HepG2 (cell line): Measurements from ENCODE around the gene MARVELD3. TPM values are rescaled to one million over a fixed set of nuclear protein-coding genes. Genes with fewer than 3 reads are reported as not detected.

Source experiments
- ARNT2 ChIP-seq: sonication (generic); formaldehyde crosslinking; IDR thresholded peaks from 2 replicates; pipeline ENCODE4 v1.8.0; 2022; ENCODE audit warnings: mild to moderate bottlenecking, low read depth, missing genetic modification reagents, moderate library complexity
- ATF1 ChIP-seq: IDR thresholded peaks from 2 replicates; pipeline ENCODE4 v1.6.1; 2016; ENCODE audit warnings: mild to moderate bottlenecking, control low read depth
- BORCS8-MEF2B ChIP-seq: sonication (generic); formaldehyde crosslinking; IDR thresholded peaks from 2 replicates; pipeline ENCODE4 v1.8.0; 2022; ENCODE audit warnings: mild to moderate bottlenecking, missing genetic modification reagents
- CBFB ChIP-seq: sonication (generic); formaldehyde crosslinking; IDR thresholded peaks from 2 replicates; pipeline ENCODE4 v1.4.0; 2020; ENCODE audit warnings: missing genetic modification reagents
- CENPX ChIP-seq: sonication (generic); formaldehyde crosslinking; IDR thresholded peaks from 2 replicates; pipeline ENCODE4 v1.9.0; 2021; ENCODE audit warnings: mild to moderate bottlenecking, missing genetic modification reagents, moderate library complexity
- HOXD1 ChIP-seq: sonication (generic); formaldehyde crosslinking; IDR thresholded peaks from 2 replicates; pipeline ENCODE4 v1.5.0; 2020; ENCODE audit warnings: missing genetic modification reagents
- MIXL1 ChIP-seq: IDR thresholded peaks from 2 replicates; pipeline ENCODE4 v1.6.1; 2016
- MTF2 ChIP-seq: sonication (generic); formaldehyde crosslinking; IDR thresholded peaks from 2 replicates; pipeline ENCODE4 v1.5.0; 2020; ENCODE audit warnings: missing genetic modification reagents, borderline replicate concordance
- NFE2L2 ChIP-seq: fragments of 150-350 bp; IDR thresholded peaks from 2 replicates; pipeline ENCODE4 v1.6.1; 2014; ENCODE audit warnings: low read length
- TFDP2 ChIP-seq: sonication (generic); formaldehyde crosslinking; IDR thresholded peaks from 2 replicates; pipeline ENCODE4 v1.4.0; 2020; ENCODE audit warnings: missing genetic modification reagents
- THAP8 ChIP-seq: sonication (generic); formaldehyde crosslinking; IDR thresholded peaks from 2 replicates; pipeline ENCODE4 v1.5.1; 2020; ENCODE audit warnings: missing genetic modification reagents, mild to moderate bottlenecking, borderline replicate concordance
- ZFP91 ChIP-seq: sonication (generic); formaldehyde crosslinking; IDR thresholded peaks from 2 replicates; pipeline ENCODE4 v1.9.0; 2022; ENCODE audit warnings: missing genetic modification reagents, mild to moderate bottlenecking, borderline replicate concordance
- ZNF121 ChIP-seq: sonication (generic); formaldehyde crosslinking; IDR thresholded peaks from 2 replicates; pipeline ENCODE4 v1.5.0; 2020; ENCODE audit warnings: mild to moderate bottlenecking, missing genetic modification reagents
- ZNF430 ChIP-seq: sonication (generic); formaldehyde crosslinking; IDR thresholded peaks from 2 replicates; pipeline ENCODE4 v1.9.0; 2021; ENCODE audit warnings: mild to moderate bottlenecking, missing genetic modification reagents
- ZNF768 ChIP-seq: sonication (generic); formaldehyde crosslinking; IDR thresholded peaks from 2 replicates; pipeline ENCODE4 v1.4.0; 2020; ENCODE audit warnings: missing genetic modification reagents
- ZNF841 ChIP-seq: sonication (generic); formaldehyde crosslinking; IDR thresholded peaks from 2 replicates; pipeline ENCODE4 v1.8.1; 2023; ENCODE audit warnings: missing genetic modification reagents, borderline replicate concordance
- polyA plus RNA-seq, 8 experiments: library from polyadenylated mRNA; depleted of rRNA in 3 of 8; stranded (reverse) in 7 of 8; unstranded in 1 of 8; fragments of >200 nt; fragmentation: Illumina TruSeq in 4 of 8; extraction: Trizol in 4 of 8; gene quantifications; 2 replicates each; pipeline versions ENCODE4 v1.2.1 to v1.2.3, GENCODE V29; 2011 to 2016; ENCODE audit warnings: low read depth in 4 of 8, missing spikeins in 1 of 8, mixed read lengths in 1 of 8; ENCODE audit not compliant: insufficient read depth in 1 of 8
- total RNA-seq, 5 experiments: library from RNA; depleted of rRNA; stranded (reverse); fragments of >200 nt; fragmentation: Illumina TruSeq; extraction: Trizol; gene quantifications; 2 replicates each; pipeline ENCODE4 v1.2.3, GENCODE V29; 2016; ENCODE audit warnings: low read depth in 1 of 5
- TF ChIP-seq, protein P1 (sequence below): sonication (generic); formaldehyde crosslinking; IDR thresholded peaks from 2 replicates; pipeline ENCODE4 v1.5.0; 2020; ENCODE audit warnings: mild to moderate bottlenecking, missing genetic modification reagents
- TF ChIP-seq, protein P2 (sequence below): IDR thresholded peaks from 2 replicates; pipeline ENCODE4 v1.4.0; 2020; ENCODE audit warnings: mild to moderate bottlenecking, missing genetic modification reagents

Gene MARVELD3
- total and polyA plus RNA-seq, 2 of the 13 experiments (the other 11 are each of a cell fraction or from before 2014, with no cell fraction given), result 4.8 to 5.6 TPM

GRCh38 chr16:71626018-71626857 is at the start of gene MARVELD3 (continued):
- TF ChIP-seq ATF1 (CRISPR knock-in tag), result no peak
- peak; percentile 64; the same call in 1 of the 2 replicates for TF ChIP-seq CBFB (CRISPR knock-in tag)
- peak; percentile 47 for TF ChIP-seq TFDP2 (CRISPR knock-in tag)
- TF ChIP-seq, protein P1, sequence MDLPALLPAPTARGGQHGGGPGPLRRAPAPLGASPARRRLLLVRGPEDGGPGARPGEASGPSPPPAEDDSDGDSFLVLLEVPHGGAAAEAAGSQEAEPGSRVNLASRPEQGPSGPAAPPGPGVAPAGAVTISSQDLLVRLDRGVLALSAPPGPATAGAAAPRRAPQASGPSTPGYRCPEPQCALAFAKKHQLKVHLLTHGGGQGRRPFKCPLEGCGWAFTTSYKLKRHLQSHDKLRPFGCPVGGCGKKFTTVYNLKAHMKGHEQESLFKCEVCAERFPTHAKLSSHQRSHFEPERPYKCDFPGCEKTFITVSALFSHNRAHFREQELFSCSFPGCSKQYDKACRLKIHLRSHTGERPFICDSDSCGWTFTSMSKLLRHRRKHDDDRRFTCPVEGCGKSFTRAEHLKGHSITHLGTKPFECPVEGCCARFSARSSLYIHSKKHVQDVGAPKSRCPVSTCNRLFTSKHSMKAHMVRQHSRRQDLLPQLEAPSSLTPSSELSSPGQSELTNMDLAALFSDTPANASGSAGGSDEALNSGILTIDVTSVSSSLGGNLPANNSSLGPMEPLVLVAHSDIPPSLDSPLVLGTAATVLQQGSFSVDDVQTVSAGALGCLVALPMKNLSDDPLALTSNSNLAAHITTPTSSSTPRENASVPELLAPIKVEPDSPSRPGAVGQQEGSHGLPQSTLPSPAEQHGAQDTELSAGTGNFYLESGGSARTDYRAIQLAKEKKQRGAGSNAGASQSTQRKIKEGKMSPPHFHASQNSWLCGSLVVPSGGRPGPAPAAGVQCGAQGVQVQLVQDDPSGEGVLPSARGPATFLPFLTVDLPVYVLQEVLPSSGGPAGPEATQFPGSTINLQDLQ (CRISPR knock-in tag), result peak; percentile 56; the same call in 1 of the 2 replicates
- no peak for TF ChIP-seq CENPX (CRISPR knock-in tag)
- peak; percentile 57; the same call in 1 of the 2 replicates for TF ChIP-seq BORCS8-MEF2B (CRISPR knock-in tag)
- TF ChIP-seq HOXD1 (CRISPR knock-in tag), result peak; percentile 41; the same call in 1 of the 2 replicates
- TF ChIP-seq ZNF768 (CRISPR knock-in tag), result peak; percentile 66; the same call in 1 of the 2 replicates
- peak; percentile 74; the same call in 1 of the 2 replicates for TF ChIP-seq ZFP91 (CRISPR knock-in tag)
- TF ChIP-seq MIXL1 (CRISPR knock-in tag), result 0 out of 2 replicates have a peak, but pooled peaks have one; percentile 47
- TF ChIP-seq ZNF841, result no peak
- peak; percentile 81; the same call in 1 of the 2 replicates for TF ChIP-seq ZNF430 (CRISPR knock-in tag)
- TF ChIP-seq ARNT2 (CRISPR knock-in tag), result 0 out of 2 replicates have a peak, but pooled peaks have one; percentile 36
- TF ChIP-seq, protein P2, sequence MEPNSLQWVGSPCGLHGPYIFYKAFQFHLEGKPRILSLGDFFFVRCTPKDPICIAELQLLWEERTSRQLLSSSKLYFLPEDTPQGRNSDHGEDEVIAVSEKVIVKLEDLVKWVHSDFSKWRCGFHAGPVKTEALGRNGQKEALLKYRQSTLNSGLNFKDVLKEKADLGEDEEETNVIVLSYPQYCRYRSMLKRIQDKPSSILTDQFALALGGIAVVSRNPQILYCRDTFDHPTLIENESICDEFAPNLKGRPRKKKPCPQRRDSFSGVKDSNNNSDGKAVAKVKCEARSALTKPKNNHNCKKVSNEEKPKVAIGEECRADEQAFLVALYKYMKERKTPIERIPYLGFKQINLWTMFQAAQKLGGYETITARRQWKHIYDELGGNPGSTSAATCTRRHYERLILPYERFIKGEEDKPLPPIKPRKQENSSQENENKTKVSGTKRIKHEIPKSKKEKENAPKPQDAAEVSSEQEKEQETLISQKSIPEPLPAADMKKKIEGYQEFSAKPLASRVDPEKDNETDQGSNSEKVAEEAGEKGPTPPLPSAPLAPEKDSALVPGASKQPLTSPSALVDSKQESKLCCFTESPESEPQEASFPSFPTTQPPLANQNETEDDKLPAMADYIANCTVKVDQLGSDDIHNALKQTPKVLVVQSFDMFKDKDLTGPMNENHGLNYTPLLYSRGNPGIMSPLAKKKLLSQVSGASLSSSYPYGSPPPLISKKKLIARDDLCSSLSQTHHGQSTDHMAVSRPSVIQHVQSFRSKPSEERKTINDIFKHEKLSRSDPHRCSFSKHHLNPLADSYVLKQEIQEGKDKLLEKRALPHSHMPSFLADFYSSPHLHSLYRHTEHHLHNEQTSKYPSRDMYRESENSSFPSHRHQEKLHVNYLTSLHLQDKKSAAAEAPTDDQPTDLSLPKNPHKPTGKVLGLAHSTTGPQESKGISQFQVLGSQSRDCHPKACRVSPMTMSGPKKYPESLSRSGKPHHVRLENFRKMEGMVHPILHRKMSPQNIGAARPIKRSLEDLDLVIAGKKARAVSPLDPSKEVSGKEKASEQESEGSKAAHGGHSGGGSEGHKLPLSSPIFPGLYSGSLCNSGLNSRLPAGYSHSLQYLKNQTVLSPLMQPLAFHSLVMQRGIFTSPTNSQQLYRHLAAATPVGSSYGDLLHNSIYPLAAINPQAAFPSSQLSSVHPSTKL (CRISPR knock-in tag), result peak; percentile 15; the same call in 1 of the 2 replicates
- no peak for TF ChIP-seq MTF2 (CRISPR knock-in tag)
- no peak for TF ChIP-seq NFE2L2
- TF ChIP-seq ZNF121 (CRISPR knock-in tag), result peak; percentile 23; the same call in 1 of the 2 replicates
- peak; percentile 28; the same call in 1 of the 2 replicates for TF ChIP-seq THAP8 (CRISPR knock-in tag)
